Activated T-cell treated with anti-CD3 and anti-CD28 coated beads for 24 hours (primary cell): ENCODE data around the gene SLC6A8.
"Not testable (repeated sequence)": the region's sequence is repeated elsewhere in the genome, so short reads cannot be mapped to it uniquely, and the experiment has no call there.

ENCODE experiments used
- DNase-seq: peaks from one replicate; pipeline ENCODE4 v3.0.0-alpha.2; 2020; ENCODE audit warnings: low read depth

The SLC6A8 gene

DNA sequence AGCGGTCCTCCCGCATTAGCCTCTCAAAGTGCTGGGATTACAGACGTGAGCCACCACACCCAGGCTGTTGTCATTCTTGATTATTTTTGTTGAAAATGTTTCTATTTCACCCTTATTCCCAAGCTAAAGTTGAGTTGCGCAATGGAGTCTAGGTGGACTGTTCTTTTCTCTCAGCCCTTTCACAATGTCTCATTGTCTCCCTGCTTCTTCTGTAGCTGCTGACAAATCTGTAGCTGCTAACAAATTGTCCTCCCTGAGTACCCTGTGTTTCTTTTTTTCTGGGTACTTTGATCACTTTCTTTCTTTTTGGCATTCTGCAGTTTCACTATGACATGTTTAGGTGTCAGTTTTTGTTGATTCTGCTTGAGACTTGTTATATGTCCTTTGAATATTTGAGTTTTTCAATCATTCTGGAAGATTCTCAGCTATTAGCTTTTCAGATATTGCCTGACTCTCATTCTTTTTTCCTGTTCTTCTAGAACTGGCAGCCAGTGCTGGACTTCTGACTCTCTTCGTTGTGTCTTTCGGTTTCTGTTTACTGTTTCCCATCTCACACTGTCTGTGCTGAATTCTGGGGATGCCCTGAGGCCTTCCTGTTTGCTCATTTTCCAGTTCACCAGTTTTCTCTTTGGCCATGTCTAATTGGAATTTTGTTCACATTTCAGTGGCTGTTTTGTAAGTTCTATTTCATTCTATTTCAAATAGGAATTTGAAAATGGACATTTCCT lies 43.6 kb downstream of the SLC6A8 start:
- no peak for DNase-seq

DNA sequence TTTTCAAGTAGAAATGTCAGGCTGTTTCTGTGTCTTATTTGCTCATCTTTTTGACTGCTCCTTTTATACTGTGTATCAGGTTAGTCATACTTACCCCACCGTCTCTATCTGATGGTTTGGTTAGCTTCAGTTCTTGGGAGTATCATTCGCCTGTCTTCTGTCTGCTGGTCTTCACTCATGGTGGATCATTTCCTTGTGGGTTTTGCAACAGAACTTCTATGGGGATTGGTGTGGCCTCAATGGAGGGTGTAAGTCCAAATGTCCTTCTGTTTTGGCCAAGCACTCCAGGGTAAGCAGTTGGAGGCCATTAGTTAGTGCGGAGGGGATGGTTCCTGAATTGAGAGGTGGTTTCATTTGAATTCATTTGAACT lies 44.1 kb downstream of the SLC6A8 start:
- no peak for DNase-seq

DNA sequence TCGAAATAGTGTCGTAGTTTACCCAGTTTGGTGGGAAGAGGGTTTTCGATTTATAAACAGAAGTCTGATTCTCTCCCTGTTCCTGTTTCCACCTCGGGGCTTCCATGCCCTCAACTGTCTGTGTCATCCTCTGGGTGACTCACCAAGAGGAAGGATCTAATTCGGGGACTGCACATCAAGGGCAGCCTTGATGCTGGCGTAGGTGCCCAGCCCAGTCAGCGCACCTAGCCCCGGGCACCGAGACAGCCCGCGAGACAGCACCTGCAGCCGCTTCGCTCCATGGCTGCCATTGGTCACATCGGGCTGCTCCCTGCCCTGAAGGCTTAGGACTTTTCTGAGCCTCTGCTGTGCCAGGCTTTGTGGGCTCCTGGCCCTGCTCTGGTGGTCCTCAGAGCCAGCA lies 44.7 kb downstream of the SLC6A8 start:
- no peak for DNase-seq

DNA sequence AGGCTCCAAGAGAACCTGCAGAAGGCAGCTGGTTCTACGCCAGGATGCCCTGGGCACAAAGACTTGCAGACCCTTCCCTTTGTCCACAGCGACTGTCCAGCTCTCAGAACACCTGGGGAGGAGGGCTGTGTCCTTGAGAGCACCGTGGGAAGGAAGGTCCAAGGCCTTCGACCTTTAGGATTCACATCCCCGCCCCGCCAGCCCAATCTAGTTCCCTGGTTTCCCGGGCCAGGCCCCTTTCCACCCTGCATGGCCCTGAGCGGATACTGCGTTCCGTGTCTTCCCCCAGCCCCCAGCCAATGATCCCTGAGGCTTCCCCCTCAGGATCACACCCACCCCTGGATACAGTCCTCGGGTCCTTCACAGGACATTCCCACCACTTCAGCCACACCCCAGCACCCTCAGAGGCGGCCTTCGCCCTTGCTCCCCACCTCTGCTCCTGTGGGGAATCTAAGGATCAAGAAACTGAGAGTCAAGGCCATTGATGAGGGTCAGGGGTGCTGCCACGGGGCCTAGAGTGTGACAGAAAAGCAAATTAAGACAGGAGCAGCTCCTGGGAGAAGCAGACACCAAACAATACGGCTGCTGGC lies 46.0 kb downstream of the SLC6A8 start:
- DNase-seq: no peak

DNA sequence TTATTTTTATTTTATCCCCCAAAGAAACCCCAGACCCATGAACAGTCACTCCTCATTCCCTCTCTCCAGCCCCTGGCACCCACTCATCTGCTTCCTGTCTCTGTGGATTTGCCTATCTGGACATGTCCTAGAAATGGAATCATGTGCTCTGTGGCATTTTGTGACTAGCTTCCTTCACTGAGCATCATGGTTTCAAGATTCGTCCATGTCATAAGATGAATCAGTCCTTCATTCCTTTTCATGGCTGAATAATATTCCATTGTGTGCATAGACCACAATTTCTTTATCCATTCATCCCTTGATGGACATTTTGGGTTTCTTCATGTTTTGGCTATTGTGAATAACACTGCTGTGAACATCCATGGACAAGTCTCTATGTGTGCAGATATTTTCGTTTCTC lies 47.1 kb downstream of the SLC6A8 start:
- DNase-seq: no peak

DNA sequence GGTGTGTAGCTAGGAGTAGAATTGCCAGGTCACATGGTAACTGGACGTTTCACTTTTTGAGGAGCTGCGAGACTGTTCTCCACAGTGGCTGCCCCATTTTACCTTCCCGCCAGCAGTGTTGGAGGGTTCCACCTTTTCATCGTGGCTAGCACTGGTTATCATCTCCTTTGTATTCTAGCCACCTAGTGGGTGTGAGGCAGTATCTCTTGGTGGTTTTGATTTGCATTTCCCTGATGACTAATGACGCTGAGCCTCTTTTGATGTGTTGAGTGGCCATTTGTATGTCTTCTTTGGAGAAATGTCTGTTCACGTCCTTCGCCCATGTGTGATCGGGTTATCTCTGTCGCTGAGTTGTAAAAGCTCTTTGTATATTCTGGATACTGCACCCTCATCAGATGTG lies 47.5 kb downstream of the SLC6A8 start:
- DNase-seq: no peak

DNA sequence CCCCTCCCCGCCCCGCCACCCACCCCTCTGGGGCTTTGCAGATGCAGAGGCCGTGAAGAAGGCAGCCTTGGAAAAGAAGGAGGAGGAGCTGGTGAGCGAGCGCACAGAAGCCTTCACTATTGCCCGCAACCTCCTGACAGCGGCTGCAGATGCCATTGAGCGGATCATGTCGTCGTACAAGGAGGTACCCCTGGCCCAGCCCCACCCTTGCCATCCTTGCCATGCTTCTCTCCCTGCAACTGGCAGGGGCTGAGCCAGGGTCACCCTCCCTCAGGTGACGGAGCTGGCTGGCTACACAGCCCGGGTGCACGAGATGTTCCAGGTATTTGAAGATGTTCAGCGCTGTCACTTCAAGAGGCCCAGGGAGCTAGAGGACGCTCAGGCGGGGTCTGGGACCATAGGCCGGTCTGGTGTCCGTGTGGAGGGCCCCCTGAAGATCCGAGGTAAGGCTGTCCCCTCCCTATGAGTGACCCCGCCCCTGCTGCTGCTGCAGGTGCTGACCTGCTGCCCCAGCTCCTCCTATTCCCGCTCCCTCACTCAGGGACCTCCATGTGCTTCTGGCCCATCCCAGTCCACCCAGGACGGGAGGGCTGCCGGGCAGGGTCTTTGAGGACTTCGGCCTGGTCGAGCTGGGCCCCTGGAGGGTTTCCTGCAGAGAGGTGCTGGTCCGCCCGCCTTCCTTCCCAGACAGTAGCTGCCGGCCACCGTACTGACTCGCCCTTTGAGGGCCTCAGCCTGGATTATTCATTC lies 48.5 kb downstream of the SLC6A8 start:
- no peak for DNase-seq

DNA sequence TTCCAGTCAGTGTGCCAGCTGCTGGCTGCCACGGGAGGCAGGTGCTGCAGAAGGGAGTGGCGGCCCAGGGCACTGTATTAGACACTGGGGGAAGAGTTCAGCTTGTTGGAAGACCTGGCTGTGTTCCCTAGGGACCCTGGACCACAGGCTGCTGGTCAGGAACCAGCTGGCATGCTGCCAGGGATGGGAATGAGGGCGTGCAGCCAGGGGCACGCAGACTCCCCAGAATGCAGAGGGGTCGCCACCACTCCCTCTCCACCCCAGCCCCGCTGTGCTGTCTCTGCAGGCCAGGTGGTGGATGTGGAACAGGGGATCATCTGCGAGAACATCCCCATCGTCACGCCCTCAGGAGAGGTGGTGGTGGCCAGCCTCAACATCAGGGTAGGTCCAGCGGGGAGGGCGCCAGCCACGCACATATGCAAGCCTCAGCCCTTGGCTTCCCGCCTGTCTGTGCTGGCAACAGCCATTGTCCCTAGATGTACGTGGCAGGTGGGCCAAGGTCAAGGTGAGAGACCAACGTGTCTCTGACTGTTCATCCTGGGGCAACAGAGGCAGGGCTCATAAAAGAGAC lies 49.2 kb downstream of the SLC6A8 start:
- no peak for DNase-seq

DNA sequence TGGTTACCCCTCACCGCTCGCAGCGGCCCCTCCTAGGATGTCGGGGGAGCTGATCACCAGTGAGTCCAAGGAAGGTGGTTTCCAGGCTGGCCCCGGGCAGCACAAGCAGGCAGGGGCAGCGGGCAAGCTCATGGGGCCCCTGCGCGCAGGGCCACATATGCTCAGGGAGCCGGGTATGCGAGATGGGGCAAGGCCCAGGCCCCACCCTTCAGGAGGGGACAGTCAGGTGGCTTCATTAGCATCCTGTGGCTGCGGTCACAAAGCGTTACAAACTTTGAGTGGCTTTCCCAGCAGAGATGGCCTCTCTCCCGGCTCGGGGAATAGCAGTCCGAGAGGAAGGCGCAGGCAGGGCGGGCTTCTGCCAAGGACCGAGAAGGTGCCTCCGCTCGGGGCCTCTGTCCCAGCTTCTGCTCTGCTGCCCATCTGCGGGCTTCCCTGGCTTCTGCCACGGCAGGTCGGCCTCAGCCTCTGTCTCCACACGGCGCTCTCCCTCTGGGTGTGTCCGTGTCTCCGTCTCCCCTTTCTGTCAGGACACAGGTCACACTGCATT lies 50.4 kb downstream of the SLC6A8 start:
- no peak for DNase-seq

DNA sequence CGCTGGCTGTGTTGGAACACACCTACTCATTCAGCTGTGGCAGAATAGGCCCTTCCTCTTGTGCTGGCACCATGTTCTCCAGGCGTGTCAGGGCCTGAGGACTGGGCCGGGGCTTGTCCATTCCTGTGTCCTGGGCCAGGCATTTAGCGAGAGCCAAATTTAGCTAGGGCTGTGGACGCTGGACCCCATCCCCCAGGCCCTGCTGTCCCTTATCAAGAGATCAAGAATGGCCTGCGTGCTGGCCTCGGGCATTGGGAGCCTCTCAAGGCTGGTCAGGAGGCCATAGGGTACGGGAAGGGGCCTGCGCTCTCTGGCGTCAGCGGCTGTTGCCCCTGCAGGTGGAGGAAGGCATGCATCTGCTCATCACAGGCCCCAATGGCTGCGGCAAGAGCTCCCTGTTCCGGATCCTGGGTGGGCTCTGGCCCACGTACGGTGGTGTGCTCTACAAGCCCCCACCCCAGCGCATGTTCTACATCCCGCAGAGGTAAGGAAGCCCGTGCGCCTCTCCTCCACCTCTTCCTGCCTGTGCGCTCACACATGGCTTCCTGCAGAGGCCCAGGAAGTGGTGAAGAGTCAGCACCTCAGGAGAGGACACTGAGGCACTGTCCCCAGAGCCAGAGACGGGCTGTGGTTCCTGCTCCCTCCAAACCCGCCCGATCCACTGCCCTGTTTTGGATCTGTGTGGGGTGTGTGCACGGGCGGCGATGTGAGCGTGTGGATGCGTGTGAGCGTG lies 52.2 kb downstream of the SLC6A8 start:
- DNase-seq: no peak

DNA sequence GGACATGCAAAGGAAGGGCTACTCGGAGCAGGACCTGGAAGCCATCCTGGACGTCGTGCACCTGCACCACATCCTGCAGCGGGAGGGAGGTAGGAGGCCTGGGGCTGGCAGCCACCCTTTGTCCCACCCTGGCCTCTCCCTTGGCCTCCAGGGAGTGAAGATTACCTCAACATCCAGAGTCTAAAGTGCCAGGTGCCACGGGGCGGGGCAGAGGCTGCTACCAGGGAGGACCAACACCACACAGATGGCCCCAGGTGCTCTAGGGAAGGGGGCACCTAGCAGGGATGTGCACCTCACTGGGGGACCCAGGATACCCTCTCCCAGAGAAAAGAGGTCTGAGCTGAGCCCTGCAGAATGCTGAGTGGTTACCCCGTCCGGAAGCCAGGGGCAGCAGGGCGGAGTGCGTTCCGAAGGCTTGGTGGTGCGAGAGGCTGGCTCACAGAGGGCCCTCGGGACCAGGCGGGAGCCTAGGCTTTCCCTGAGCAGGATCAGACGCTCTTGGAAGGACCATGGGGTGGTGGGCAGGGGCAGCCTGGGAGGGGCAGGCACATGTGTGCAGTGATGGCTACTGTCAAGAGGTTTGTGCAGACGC lies 53.0 kb downstream of the SLC6A8 start:
- no peak for DNase-seq

DNA sequence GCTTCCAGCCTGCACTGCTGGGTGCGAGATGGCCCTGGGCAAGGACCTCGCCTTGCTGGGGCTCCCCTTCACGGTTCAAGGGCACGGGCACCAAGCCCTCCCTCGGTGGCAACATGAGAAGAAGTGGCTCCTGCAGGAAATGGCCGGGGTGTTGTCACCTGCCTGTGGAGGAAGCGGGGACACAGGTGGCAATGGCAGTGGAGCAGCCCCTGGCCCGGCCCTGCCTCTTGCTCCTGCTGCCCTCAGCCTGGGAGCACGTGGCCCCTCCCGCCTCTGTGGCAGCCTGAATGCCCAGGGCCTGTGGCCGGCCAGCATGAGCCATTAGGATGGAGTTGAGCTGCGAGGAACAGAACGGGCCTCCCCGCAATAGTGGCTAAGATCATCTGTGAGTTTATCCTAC lies 53.7 kb downstream of the SLC6A8 start:
- DNase-seq: no peak

DNA sequence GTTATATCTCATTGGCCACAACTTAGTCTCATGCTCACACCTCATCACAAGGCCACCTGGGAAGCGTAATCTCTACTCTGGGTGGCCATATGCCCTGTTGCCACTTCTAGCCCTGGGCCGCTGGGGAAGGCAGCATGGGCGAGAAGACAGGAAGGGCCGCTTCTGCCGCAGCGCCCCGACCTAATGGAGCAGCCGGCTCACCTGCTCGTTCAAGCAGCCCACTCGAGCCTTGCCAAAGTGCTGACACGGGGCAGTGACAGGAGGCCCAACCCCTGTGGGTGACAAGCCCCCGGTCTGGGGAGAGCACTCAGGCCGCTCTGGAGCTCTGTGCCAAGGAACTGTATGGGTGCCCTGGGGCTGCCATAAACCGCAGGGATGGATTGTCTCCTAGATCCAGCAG lies 54.4 kb downstream of the SLC6A8 start:
- not testable (repeated sequence) for DNase-seq

DNA sequence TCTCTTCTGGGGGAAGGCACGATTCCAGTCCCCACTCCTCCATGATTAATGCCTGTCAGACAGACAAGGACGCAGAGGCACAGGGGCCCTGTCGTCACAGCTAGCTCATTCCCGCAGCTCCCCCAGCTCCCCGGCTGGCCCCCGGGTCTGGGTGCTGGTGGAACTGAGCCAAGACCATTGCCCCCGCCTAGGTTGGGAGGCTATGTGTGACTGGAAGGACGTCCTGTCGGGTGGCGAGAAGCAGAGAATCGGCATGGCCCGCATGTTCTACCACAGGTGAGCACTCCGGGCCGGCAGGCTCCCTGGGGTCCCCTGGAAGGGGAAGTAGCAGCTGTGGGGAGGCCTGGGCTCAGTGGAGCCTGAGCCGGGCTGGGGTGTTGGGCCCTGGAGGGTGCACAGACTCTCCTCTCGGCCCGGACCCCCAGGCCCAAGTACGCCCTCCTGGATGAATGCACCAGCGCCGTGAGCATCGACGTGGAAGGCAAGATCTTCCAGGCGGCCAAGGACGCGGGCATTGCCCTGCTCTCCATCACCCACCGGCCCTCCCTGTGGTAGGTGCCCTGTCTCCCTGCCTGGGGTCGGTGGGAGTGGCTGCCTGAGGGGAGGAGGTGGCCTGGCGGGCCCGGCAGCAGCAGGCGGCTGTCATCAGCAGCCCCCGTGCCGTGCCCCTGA lies 55.2 kb downstream of the SLC6A8 start:
- DNase-seq: not testable (repeated sequence)

DNA sequence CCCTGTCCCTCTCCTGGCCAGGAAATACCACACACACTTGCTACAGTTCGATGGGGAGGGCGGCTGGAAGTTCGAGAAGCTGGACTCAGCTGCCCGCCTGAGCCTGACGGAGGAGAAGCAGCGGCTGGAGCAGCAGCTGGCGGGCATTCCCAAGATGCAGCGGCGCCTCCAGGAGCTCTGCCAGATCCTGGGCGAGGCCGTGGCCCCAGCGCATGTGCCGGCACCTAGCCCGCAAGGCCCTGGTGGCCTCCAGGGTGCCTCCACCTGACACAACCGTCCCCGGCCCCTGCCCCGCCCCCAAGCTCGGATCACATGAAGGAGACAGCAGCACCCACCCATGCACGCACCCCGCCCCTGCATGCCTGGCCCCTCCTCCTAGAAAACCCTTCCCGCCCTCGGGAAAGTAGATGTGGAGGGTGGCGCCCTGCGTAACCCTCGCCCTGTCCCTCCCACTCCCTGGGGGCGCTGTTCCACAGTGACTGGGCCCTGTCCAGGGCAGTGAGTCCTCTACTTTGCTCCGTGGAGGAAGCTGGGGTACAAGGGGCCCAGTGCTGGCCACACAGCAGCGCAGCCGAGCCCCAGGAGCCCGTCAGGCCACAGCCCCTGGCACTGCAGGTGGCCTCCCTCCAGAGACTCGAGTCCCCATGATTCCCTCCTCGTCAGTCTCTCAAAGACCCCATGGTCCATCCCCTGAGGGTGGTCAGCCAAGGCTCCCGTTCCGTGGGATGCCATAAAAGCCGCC lies 55.9 kb downstream of the SLC6A8 start:
- DNase-seq: not testable (repeated sequence)

DNA sequence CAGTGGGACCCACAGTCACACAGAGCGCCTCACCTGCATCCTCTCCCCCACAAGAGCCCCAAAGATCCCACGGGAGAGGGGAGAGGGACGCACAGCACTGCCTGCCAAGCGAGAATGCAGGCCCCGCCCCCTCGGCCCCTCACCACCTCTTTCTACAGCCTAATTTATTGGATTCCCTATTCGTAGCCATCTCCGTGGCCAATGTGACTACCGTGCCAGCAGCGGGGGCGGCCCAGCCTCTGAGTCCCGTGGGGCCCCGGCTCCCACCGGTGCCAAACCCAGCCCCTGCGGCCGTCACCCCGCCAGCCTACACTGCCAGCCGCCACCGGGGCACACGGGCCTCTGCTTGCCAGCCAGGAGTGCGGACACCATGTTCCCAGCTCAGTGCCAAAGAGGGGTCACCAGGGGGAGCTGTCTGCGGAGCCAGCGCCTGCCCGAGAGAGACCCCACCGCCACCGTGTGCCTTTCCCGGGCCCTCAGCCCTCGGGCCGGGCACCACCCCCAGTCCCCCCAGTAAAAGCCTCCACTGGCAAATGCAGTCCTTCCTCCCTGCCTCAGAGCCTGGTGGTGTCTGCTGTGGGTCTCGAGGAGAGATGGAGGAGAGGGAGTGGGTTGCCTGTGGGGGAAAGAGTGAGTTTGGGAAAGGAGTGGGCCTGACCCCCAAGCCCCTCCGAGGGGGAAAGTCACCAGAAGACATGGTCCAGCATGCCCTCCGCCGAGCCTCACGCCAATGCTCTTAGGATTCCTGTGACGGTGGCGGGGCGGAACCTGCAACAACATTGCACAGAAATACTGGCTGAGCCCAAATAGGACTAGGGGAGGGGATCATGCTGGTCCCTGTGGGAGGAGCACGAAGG lies 56.7 kb downstream of the SLC6A8 start:
- DNase-seq: no peak

DNA sequence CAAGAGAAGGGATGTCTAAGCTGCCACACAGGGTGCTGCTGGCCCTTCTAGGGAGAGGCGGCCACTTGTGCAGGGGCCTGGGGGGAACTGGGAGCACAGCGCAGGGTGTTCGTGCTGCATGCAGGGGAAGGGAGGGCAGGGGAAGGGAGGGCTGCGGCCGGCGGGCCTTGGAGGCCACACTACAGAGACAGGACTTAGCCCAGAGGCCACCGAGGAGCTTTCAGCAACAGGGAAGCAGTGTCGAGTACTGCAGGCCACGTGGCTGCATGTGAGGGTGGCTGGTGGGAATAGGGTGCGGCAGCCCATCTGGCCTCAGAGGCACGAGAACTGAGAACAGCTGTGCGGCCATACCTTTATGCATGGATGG lies 57.3 kb downstream of the SLC6A8 start:
- DNase-seq: not testable (repeated sequence)
